C4-2B (cell line): Measurements from ENCODE around the gene KIAA0825.

Source experiments
- ZFX ChIP-seq: fragments of 450-650 bp; IDR thresholded peaks from 2 replicates; pipeline ENCODE4 v1.6.1; 2017
- TF ChIP-seq, protein P1 (sequence below): fragments of 450-650 bp; conservative IDR thresholded peaks from 2 replicates; pipeline ENCODE4 v1.5.1; 2017; ENCODE audit warnings: mild to moderate bottlenecking

DNA sequence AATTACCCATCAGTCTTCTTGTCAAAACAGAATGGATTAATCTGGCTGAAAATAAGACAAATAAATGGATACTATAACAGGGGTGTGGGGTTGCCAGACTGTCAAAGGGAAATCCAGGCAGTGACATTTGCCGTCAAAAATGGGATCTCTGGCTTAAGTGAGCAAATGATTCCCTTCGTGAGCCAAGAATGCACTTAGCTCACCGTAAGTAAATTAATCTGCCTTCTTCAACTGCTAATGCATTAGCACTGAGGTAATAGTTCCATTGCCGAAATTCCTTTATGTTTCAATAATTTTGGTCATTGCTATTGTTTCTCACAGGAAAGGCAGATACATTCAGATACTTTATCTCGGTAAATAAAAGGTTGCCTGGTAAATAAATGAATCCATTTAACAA lies 377.8 kb downstream of the KIAA0825 start:
- TF ChIP-seq, protein P1, sequence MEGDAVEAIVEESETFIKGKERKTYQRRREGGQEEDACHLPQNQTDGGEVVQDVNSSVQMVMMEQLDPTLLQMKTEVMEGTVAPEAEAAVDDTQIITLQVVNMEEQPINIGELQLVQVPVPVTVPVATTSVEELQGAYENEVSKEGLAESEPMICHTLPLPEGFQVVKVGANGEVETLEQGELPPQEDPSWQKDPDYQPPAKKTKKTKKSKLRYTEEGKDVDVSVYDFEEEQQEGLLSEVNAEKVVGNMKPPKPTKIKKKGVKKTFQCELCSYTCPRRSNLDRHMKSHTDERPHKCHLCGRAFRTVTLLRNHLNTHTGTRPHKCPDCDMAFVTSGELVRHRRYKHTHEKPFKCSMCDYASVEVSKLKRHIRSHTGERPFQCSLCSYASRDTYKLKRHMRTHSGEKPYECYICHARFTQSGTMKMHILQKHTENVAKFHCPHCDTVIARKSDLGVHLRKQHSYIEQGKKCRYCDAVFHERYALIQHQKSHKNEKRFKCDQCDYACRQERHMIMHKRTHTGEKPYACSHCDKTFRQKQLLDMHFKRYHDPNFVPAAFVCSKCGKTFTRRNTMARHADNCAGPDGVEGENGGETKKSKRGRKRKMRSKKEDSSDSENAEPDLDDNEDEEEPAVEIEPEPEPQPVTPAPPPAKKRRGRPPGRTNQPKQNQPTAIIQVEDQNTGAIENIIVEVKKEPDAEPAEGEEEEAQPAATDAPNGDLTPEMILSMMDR, result no peak
- no peak for TF ChIP-seq ZFX
